ENCODE measurements around the gene SUGCT.

- TF ChIP-seq POLR2A (IDR thresholded peaks at IDR 0.05): no peak
- TF ChIP-seq CTCF (IDR thresholded peaks at IDR 0.05): no peak
- TF ChIP-seq POLR2AphosphoS5 (IDR thresholded peaks at IDR 0.05): no peak
Observed at GRCh38 chr7:40401406-40401805, 266.6 kb downstream of the SUGCT start.
